WI38 (cell line): ENCODE measurements around the gene REL.
"Not testable (repeated sequence)": the region's sequence is repeated elsewhere in the genome, so short reads cannot be mapped to it uniquely, and the experiment has no call there.

Source experiments
- H3K4me3 ChIP-seq: 2 replicates; pipeline ENCODE4 v1.5.1; 2011; ENCODE audit warnings: low read depth, mild to moderate bottlenecking, control low read depth, low read length
- CTCF ChIP-seq: IDR thresholded peaks from 2 replicates; pipeline ENCODE4 v1.5.1; 2012; ENCODE audit warnings: low read depth, mild to moderate bottlenecking, control low read depth, low read length

The REL gene

GRCh38 chr2:60898567-60898966, 17.2 kb downstream of the REL start:
- no peak for TF ChIP-seq CTCF
- H3K4me3 ChIP-seq = no peak overlapping the region

GRCh38 chr2:60899230-60899891, 18.0 kb downstream of the REL start:
- H3K4me3 ChIP-seq = no peak overlapping the region
- TF ChIP-seq CTCF = no peak

- TF ChIP-seq CTCF = no peak
- H3K4me3 ChIP-seq = no peak overlapping the region
Measured at GRCh38 chr2:60899892-60900249, 18.5 kb downstream of the REL start.

- H3K4me3 ChIP-seq = not testable (repeated sequence)
Measured at GRCh38 chr2:60901296-60901695, 19.9 kb downstream of the REL start.

- not testable (repeated sequence) for H3K4me3 ChIP-seq
Measured at GRCh38 chr2:60905867-60906266, 24.5 kb downstream of the REL start.

GRCh38 chr2:60906395-60906794, 25.0 kb downstream of the REL start:
- no peak overlapping the region for H3K4me3 ChIP-seq
- TF ChIP-seq CTCF = no peak

- no peak for TF ChIP-seq CTCF
Measured at GRCh38 chr2:60907329-60907728, 26.0 kb downstream of the REL start.

GRCh38 chr2:60925994-60926740, 44.8 kb downstream of the REL start:
- no peak overlapping the region for H3K4me3 ChIP-seq
- TF ChIP-seq CTCF = no peak

More at GRCh38 chr2:60907329-60907728, 26.0 kb downstream of the REL start:
- H3K4me3 ChIP-seq = no peak overlapping the region
